ENCODE measurements around the gene GEMIN2.
"Not testable (repeated sequence)": the region's sequence is repeated elsewhere in the genome, so short reads cannot be mapped to it uniquely, and the experiment has no call there.

Gene GEMIN2

DNA sequence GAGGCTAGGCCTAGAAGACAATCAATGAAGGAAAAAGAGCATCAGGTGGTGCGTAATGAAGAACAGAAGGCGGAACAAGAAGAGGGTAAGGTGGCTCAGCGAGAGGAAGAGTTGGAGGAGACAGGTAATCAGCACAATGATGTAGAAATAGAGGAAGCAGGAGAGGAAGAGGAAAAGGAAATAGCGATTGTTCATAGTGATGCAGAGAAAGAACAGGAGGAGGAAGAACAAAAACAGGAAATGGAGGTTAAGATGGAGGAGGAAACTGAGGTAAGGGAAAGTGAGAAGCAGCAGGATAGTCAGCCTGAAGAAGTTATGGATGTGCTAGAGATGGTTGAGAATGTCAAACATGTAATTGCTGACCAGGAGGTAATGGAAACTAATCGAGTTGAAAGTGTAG lies 66.4 kb downstream of the GEMIN2 start:
- H3K27ac ChIP-seq: 0 out of 2 replicates have a peak overlapping the region, but pooled peaks have one; percentile 29
- TF ChIP-seq ZFX (IDR thresholded peaks at IDR 0.05; ENCODE audit: borderline replicate concordance): no peak
- TF ChIP-seq, protein P1, sequence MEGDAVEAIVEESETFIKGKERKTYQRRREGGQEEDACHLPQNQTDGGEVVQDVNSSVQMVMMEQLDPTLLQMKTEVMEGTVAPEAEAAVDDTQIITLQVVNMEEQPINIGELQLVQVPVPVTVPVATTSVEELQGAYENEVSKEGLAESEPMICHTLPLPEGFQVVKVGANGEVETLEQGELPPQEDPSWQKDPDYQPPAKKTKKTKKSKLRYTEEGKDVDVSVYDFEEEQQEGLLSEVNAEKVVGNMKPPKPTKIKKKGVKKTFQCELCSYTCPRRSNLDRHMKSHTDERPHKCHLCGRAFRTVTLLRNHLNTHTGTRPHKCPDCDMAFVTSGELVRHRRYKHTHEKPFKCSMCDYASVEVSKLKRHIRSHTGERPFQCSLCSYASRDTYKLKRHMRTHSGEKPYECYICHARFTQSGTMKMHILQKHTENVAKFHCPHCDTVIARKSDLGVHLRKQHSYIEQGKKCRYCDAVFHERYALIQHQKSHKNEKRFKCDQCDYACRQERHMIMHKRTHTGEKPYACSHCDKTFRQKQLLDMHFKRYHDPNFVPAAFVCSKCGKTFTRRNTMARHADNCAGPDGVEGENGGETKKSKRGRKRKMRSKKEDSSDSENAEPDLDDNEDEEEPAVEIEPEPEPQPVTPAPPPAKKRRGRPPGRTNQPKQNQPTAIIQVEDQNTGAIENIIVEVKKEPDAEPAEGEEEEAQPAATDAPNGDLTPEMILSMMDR (IDR thresholded peaks at IDR 0.05): no peak

DNA sequence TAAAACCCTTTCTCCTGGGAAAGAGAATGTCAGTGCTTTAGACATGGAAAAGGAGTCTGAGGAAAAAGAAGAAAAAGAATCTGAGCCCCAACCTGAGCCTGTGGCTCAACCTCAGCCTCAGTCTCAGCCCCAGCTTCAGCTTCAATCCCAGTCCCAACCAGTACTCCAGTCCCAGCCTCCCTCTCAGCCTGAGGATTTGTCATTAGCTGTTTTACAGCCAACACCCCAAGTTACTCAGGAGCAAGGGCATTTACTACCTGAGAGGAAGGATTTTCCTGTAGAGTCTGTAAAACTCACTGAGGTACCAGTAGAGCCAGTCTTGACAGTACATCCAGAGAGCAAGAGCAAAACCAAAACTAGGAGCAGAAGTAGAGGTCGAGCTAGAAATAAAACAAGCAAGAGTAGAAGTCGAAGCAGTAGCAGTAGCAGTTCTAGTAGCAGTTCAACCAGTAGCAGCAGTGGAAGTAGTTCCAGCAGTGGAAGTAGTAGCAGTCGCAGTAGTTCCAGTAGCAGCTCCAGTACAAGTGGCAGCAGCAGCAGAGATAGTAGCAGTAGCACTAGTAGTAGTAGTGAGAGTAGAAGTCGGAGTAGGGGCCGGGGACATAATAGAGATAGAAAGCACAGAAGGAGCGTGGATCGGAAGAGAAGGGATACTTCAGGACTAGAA lies 67.0 kb downstream of the GEMIN2 start:
- peak overlapping the region; percentile 29; the same call in 1 of the 2 replicates for H3K27ac ChIP-seq
- TF ChIP-seq ZFX (IDR thresholded peaks at IDR 0.05; ENCODE audit: borderline replicate concordance): no peak
- TF ChIP-seq, protein P1 (IDR thresholded peaks at IDR 0.05): no peak

GRCh38 chr14:39181693-39182047 lies 67.5 kb downstream of the GEMIN2 start:
- TF ChIP-seq, protein P1 (IDR thresholded peaks at IDR 0.05): no peak
- no peak for TF ChIP-seq ZFX (IDR thresholded peaks at IDR 0.05; ENCODE audit: borderline replicate concordance)
- peak overlapping the region; percentile 29; the same call in 1 of the 2 replicates for H3K27ac ChIP-seq

GRCh38 chr14:39182770-39183684 lies 68.9 kb downstream of the GEMIN2 start:
- H3K27ac ChIP-seq: no peak overlapping the region

DNA sequence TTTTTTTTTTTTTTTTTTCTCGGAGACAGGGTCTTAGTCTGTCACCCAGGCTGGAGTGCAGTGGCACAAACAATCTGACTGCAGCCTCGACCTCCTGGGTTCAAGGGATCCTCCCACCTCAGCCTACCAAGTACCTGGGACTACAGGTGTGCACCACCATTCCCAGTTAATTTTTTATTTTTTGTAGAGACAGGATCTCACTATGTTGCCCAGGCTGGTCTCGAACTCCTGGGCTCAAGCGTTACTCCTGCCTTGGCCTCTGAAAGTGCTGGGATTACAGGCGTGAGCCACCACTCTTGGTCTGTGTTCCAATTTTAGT lies 69.5 kb downstream of the GEMIN2 start:
- H3K27ac ChIP-seq: not testable (repeated sequence)

More at GRCh38 chr14:39182770-39183684, 68.9 kb downstream of the GEMIN2 start:
- TF ChIP-seq ZFX (IDR thresholded peaks at IDR 0.05; ENCODE audit: borderline replicate concordance): no peak
- TF ChIP-seq, protein P1 (IDR thresholded peaks at IDR 0.05): no peak

DNA sequence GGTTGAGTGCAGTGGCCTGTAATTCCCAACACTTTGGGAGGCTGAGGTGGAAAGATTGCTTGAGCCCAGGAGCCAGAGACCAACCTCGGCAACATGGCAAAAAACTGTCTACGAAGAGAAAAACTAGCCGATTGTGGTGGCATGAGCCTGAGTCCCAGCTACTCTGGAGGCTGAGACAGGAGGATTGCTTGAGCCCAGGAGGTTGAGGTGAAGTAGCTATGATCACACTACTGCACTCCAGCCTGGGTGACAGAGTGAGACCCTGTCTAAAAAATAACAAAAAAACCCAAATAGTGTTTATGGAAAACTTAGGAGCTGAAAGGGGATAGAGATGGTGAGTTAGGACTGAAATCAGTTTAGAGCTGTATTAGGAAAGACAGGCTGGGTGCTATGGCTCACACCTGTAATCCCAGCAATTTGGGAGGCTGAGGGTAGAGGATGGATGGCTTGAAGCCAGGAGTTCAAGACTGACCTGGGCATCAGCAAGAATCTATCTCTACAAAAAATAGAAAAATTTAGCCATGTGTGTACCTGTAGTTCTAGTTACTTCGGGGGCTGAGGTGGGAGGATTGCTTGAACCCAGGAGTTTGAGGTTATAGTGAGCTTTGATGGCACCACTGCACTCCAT lies 70.6 kb downstream of the GEMIN2 start:
- no peak overlapping the region for H3K27ac ChIP-seq
- TF ChIP-seq, protein P1 (IDR thresholded peaks at IDR 0.05): no peak
- TF ChIP-seq ZFX (IDR thresholded peaks at IDR 0.05; ENCODE audit: borderline replicate concordance): no peak

- H3K27ac ChIP-seq: no peak overlapping the region
- TF ChIP-seq ZFX (IDR thresholded peaks at IDR 0.05; ENCODE audit: borderline replicate concordance): no peak
- TF ChIP-seq, protein P1 (IDR thresholded peaks at IDR 0.05): no peak
Measured at GRCh38 chr14:39185256-39186049, 71.3 kb downstream of the GEMIN2 start.

All from 22Rv1 (cell line).